Measurements from ENCODE around the gene ACVR1B.

The ACVR1B gene

GRCh38 chr12:51951199-51951842 is at the start of gene ACVR1B:
Gene ACVR1B, plus strand, starts transcription at chr12:51951699. Its CDS starts 45 bp downstream, at chr12:51951744.
- DNase-seq = peak; percentile 92

GRCh38 chr12:51901881-51902280 is 49.6 kb upstream of the ACVR1B start:
- no peak for DNase-seq

- DNase-seq = no peak
Observed at GRCh38 chr12:51904951-51905470, 46.5 kb upstream of the ACVR1B start.

DNA sequence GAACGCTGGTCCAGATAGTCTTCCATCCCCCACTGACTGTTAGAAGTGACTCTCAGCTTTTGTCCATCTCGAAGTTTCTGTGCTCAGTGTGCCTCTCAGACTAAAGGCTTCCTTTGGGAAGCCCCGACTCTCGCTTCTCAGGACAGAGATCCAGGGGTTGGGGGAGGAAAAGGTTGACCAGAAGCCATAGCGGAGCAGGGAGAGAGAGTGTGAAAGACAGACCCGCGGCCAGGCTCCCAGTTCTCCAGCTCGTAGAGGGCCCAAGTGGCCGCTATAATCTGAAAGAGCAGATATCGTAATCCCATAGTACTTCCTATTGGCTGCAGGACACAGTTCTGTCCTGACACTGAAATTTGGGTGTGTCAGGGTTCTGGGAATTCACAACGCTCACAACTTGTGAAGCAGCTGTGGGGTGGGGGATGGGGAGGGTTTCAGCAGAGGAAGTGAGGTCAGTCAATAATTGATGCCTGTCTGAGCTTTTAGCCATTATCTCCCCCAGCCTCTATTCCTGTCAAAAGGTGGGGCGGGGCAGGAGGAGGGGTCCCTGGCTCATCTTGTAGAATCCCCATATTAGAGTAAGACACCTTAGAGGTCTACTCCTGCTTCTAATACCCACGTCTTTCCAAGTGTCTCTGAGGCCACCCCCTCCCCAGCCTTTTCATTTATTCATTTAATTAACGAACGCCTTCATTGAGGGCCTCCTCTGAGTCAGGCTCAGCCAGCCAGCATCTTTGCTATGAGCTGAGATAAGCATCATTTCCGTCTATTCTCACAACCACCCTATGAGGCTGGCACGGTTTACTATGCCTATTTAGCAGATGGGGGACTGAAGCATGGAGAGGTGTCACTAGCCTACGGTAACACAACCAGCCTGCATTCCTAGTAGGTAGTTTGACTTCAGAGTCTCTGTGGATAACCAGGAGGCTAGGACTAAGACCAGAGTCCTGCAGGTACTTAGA is 45.7 kb upstream of the ACVR1B start:
- peak; percentile 50 for DNase-seq

DNA sequence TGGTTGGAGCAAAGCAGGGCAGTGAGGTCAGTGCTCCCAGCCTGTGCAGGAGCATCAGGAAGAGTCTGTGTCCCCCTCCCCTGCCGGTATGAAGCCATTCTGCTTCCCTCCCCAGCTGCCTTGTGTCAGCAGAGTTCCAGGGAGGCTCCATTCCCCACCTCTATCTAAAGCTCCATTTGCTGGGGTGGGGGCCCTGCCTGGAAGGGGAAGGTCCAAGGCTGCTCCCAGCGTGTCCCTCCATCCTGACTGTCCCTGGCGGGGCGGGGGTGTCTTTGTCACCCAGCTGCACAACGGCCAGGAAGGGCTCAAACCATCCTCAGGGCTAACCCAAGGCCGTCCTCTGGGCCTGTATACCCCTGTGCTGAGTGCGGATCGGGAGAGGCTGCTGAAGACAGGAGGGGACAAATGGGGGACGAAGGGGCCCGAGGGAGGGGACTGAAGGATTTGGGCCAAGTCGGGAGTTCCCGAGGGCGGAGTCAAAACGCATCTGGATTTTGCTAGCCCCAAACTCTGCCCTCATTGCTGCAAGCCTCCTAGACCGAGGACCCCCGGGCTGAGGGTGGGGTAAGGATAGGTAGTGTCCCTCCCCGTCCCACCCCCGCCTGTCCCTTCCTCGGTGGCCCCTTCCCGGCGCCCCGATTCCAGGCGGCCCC is 44.9 kb upstream of the ACVR1B start:
- no peak for DNase-seq

- no peak for DNase-seq
Observed at GRCh38 chr12:51907083-51907855, 44.2 kb upstream of the ACVR1B start, which contains the start of gene ACVRL1. Gene ACVRL1, plus strand, starts transcription at chr12:51907504. Its CDS starts 4,971 bp downstream, at chr12:51912475.

DNA sequence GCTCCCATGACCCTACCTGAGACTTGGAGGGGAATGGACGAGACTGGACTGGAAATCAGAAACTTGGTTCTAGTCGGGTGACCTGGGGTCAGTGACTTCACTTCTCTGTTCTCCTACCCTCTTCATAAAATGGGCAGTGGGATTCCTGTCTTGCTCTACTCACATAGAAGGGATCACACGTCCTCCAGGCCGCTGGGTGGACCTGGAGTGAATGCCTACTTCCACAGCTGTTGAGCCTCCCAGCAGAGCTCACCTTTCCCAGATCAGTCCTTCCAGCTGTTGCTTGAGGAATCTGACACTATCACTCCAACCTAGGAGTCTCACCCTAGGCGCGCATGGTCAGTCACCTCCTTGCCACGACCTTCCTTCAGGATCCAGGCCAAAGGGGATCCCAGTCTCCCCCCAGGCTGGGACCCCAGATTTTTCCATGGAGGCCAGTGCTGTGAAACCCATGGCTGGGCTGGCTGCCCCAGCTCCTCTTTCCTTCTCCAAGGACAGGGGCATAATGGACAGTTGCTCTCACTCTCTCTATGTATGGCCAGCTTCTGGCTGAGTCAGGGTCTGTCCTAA is 43.6 kb upstream of the ACVR1B start:
- DNase-seq = no peak

- DNase-seq = no peak
Observed at GRCh38 chr12:51908876-51909592, 42.5 kb upstream of the ACVR1B start.

DNA sequence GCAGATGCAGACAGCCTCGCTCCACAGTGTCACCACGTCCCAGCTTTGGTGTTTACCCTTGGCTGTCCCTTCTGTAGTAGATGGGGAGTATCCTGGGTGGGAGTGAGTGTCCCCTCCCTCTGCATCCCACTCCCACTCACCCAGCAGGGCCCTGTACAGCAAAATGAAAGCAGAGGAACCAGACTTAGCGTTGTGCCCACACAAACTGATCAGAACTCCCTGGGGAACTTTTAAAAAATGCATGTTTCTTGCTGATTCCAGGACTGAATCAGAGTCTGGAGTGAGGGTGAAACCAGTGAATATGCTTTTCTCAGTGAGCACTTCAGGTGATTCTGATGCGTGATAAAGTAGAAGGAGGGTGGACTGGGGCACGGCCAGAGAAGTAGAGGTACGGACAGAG is 41.3 kb upstream of the ACVR1B start:
- DNase-seq = no peak

- no peak for DNase-seq
Observed at GRCh38 chr12:51910691-51911090, 40.8 kb upstream of the ACVR1B start.

DNA sequence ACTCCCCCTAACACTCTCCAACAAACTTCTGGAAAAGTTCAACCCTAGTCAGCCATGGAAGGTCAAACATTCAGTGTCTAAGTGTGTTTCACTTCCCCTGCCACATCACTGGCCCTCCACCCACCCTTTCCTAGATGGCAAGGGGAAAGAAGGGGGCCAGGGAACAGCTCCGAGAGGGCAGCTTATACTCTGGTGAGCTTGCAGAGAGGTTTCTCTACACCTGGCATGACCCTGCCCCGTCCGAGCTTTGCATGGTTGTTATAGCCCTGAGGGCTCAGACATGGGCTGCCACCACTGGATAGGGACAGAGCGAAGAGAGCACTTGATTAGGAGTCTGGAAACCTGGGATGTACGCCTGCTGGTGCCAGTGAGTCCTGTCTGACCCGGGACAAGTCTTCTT is 40.2 kb upstream of the ACVR1B start:
- DNase-seq = no peak

- no peak for DNase-seq
Observed at GRCh38 chr12:51911788-51912711, 39.4 kb upstream of the ACVR1B start.

DNA sequence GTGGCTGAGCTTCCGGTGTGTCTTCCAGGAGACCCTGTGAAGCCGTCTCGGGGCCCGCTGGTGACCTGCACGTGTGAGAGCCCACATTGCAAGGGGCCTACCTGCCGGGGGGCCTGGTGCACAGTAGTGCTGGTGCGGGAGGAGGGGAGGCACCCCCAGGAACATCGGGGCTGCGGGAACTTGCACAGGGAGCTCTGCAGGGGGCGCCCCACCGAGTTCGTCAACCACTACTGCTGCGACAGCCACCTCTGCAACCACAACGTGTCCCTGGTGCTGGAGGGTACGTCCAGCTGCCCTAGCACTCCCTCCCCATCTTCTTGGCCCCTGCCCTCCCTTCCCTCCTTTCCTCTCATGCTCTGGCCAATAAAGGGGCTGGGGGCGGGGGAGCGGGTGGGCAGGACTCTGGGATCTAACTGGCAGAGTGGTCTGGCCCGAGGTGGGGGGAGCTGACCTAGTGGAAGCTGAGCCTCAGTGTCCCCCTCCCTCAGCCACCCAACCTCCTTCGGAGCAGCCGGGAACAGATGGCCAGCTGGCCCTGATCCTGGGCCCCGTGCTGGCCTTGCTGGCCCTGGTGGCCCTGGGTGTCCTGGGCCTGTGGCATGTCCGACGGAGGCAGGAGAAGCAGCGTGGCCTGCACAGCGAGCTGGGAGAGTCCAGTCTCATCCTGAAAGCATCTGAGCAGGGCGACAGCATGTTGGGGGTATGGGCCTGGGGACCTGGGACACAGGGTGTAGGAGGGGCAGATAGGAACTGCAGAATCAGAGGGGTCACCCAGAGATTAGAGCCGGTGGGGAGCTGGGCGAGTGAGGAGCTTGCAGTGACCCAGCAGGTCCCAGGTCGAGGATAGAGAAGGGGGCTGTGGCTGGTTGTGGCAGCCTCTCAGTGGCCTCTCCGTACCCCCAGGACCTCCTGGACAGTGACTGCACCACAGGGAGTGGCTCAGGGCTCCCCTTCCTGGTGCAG is 38.1 kb upstream of the ACVR1B start:
- DNase-seq = no peak

DNA sequence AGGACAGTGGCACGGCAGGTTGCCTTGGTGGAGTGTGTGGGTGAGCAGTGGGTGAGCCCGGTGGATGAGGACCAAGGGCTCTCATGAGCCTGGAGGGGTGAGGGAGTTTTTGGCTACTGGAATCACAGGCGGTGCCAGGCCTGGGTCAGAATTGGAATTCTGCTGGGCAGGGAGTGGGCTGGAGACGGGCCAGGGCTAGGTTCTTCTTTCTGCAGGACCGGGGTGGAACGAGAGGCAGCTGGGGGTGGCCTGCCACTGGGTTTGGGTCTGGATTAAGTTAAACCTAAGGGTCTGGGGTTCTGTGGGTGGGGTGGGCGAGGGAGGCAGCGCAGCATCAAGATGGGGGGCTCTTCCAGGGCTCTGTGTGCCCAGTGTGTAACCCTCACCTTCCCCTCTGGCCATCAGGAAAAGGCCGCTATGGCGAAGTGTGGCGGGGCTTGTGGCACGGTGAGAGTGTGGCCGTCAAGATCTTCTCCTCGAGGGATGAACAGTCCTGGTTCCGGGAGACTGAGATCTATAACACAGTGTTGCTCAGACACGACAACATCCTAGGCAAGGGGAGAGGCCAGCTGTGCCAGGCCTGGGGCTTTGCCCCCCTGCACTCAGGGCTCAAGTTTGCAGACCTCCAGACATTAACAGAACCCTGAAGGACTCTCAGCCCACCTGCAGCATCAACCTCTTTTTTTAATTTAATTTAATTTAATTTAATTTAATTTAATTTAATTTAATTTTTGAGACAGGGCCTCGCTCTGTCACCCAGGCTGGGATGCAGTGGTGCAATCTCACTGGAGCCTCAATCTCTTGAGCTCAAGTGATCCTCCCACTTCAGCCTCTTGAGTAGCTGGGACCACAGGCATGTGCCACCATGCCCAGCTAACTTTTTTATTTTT is 37.2 kb upstream of the ACVR1B start:
- no peak for DNase-seq

GRCh38 chr12:51915003-51915625 is 36.4 kb upstream of the ACVR1B start:
- no peak for DNase-seq

- no peak for DNase-seq
Observed at GRCh38 chr12:51915951-51916350, 35.5 kb upstream of the ACVR1B start.

GRCh38 chr12:51917041-51917590 is 34.4 kb upstream of the ACVR1B start:
- no peak for DNase-seq
